OCI-LY3 (cell line): ENCODE results near the gene NR1H4.

Experiments used
- CTCF ChIP-seq: fragments of 200-600, 300-600 bp; sonication (generic); IDR thresholded peaks from 2 replicates; pipeline ENCODE4 v1.5.1; 2014; ENCODE audit warnings: antibody characterized with exemption, low read length, low read depth
- EZH2phosphoT487 ChIP-seq: fragments of 200-600 bp; shearing (Covaris generic); IDR thresholded peaks from 2 replicates; pipeline ENCODE4 v1.6.1; 2018; ENCODE audit warnings: antibody characterized with exemption, mixed run types, low read depth

- no peak for TF ChIP-seq CTCF
- TF ChIP-seq EZH2phosphoT487: no peak
Observed at GRCh38 chr12:100494026-100494425, 20.4 kb downstream of the NR1H4 start.
